ENCODE data around the gene SNAI3.
A peak's percentile ranks its signal among the peaks of the same experiment; 100 is the strongest.

Gene SNAI3

GRCh38 chr16:88721236-88721635, 34.9 kb upstream of the SNAI3 start:
- TF ChIP-seq ZFX (IDR thresholded peaks at IDR 0.05; ENCODE audit: borderline replicate concordance) (no peak), CTCF (IDR thresholded peaks at IDR 0.05) (no peak)
- H3K27ac ChIP-seq = no peak overlapping the region

- H3K27ac ChIP-seq = no peak overlapping the region
- TF ChIP-seq CTCF (IDR thresholded peaks at IDR 0.05) (no peak), ZFX (IDR thresholded peaks at IDR 0.05; ENCODE audit: borderline replicate concordance) (no peak)
Observed at GRCh38 chr16:88720396-88720970, 34.2 kb upstream of the SNAI3 start.

GRCh38 chr16:88719933-88720296, 33.6 kb upstream of the SNAI3 start:
- no peak for TF ChIP-seq ZFX (IDR thresholded peaks at IDR 0.05; ENCODE audit: borderline replicate concordance)
- TF ChIP-seq CTCF (IDR thresholded peaks at IDR 0.05) = no peak
- H3K27ac ChIP-seq = no peak overlapping the region

- H3K27ac ChIP-seq = no peak overlapping the region
- no peak for TF ChIP-seq ZFX (IDR thresholded peaks at IDR 0.05; ENCODE audit: borderline replicate concordance)
- no peak for TF ChIP-seq CTCF (IDR thresholded peaks at IDR 0.05)
Observed at GRCh38 chr16:88719267-88719932, 33.1 kb upstream of the SNAI3 start.

GRCh38 chr16:88718178-88718577, 31.9 kb upstream of the SNAI3 start:
- no peak for TF ChIP-seq ZFX (IDR thresholded peaks at IDR 0.05; ENCODE audit: borderline replicate concordance)
- no peak for TF ChIP-seq CTCF (IDR thresholded peaks at IDR 0.05)
- H3K27ac ChIP-seq = peak overlapping the region; percentile 12; the same call in 1 of the 2 replicates

GRCh38 chr16:88716601-88717001, 30.3 kb upstream of the SNAI3 start:
- no peak overlapping the region for H3K27ac ChIP-seq
- TF ChIP-seq ZFX (IDR thresholded peaks at IDR 0.05; ENCODE audit: borderline replicate concordance) = no peak
- TF ChIP-seq CTCF (IDR thresholded peaks at IDR 0.05) = no peak

GRCh38 chr16:88716201-88716600, 29.9 kb upstream of the SNAI3 start:
- TF ChIP-seq CTCF (IDR thresholded peaks at IDR 0.05) (no peak), ZFX (IDR thresholded peaks at IDR 0.05; ENCODE audit: borderline replicate concordance) (no peak)

More at GRCh38 chr16:88716201-88716600, 29.9 kb upstream of the SNAI3 start:
- H3K27ac ChIP-seq = no peak overlapping the region

Measured in 22Rv1 (cell line).